OCI-LY3 (cell line): ENCODE measurements around the gene PARD6G.

Experiments used
- H2AFZ ChIP-seq: fragments of 200-600, 300-600 bp; shearing (Covaris generic); 2 replicates; pipeline ENCODE4 v1.6.0; 2014; ENCODE audit warnings: antibody characterized with exemption, low read depth, low read length
- H3K27ac ChIP-seq: fragments of 200-600, 300-600 bp; sonication (generic); 2 replicates; pipeline ENCODE4 v1.5.1; 2014; ENCODE audit warnings: mild to moderate bottlenecking, low read length, moderate library complexity, mixed read lengths
- H3K27me3 ChIP-seq: fragments of 200-600, 300-600 bp; sonication (generic); 2 replicates; pipeline ENCODE4 v1.6.1; 2014; ENCODE audit warnings: low read depth, low read length, mixed read lengths
- H3K36me3 ChIP-seq: fragments of 200-600, 300-600 bp; sonication (generic); replicated peaks from 2 replicates; pipeline ENCODE3; 2014; ENCODE audit warnings: low read depth, low read length, mixed read lengths
- H3K4me1 ChIP-seq: fragments of 300-600, 200-600 bp; sonication (generic); 2 replicates; pipeline ENCODE4 v1.6.1; 2014; ENCODE audit warnings: low read length, mixed read lengths
- H3K4me2 ChIP-seq: fragments of 200-600, 300-600 bp; sonication (generic); 2 replicates; pipeline ENCODE4 v1.6.1; 2014; ENCODE audit warnings: low read length, mixed read lengths
- H3K4me3 ChIP-seq: fragments of 300-600, 200-600 bp; sonication (generic); 2 replicates; pipeline ENCODE4 v1.5.1; 2014; ENCODE audit warnings: antibody characterized with exemption, mild to moderate bottlenecking, low read length, moderate library complexity
- H3K79me2 ChIP-seq: fragments of 300-600, 200-600 bp; shearing (Covaris generic); 2 replicates; pipeline ENCODE4 v1.6.1; 2014; ENCODE audit warnings: mild to moderate bottlenecking, low read length, mixed read lengths
- H3K9ac ChIP-seq: fragments of 300-600, 200-600 bp; shearing (Covaris generic); 2 replicates; pipeline ENCODE4 v1.6.0; 2014; ENCODE audit warnings: mild to moderate bottlenecking, low read length, moderate library complexity
- H3K9me3 ChIP-seq: fragments of 200-600, 300-600 bp; shearing (Covaris generic); 2 replicates; pipeline ENCODE4 v1.6.1; 2014; ENCODE audit warnings: low read length, mixed read lengths; ENCODE audit not compliant: insufficient read depth
- H4K20me1 ChIP-seq: fragments of 200-600, 300-600 bp; sonication (generic); 2 replicates; pipeline ENCODE4 v1.6.1; 2016; ENCODE audit warnings: low read length, mixed read lengths; ENCODE audit not compliant: insufficient read depth
- EZH2phosphoT487 ChIP-seq: fragments of 200-600 bp; shearing (Covaris generic); IDR thresholded peaks from 2 replicates; pipeline ENCODE4 v1.6.1; 2018; ENCODE audit warnings: antibody characterized with exemption, mixed run types, low read depth
- TF ChIP-seq, protein P1 (sequence below): fragments of 200-600, 300-600 bp; sonication (generic); IDR thresholded peaks from 2 replicates; pipeline ENCODE4 v1.5.1; 2014; ENCODE audit warnings: antibody characterized with exemption, low read length, low read depth

PARD6G gene

DNA sequence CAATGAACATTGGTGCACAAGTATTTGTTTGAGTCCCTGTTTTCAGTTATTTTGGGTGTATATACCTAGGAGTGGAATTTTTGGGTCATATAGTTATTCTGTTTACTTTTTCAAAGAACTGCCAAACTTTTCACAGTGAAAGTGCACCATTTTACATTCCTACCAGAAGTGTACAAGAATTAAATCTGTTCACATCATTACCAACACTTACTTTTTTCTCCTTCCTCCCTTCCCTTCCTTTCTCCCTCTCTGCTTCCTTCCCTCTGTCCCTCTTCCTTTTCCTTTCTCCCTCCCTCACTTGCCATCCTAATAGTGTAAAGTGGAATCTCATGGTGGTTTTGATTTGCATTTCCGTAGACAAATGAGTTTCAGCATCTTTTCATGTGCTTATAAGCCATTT is 126.4 kb downstream of the PARD6G start:
- Histone ChIP-seq H2AFZ (no peak overlapping the region), H4K20me1 (peaks cover 57% of the 10 kb centered on the region), H3K4me1 (no peaks in the 10 kb centered on the region), H3K9me3 (no peaks in the 10 kb centered on the region), H3K9ac (no peak overlapping the region), H3K27ac (no peak overlapping the region), H3K4me2 (no peak overlapping the region), H3K79me2 (peaks cover 65% of the 10 kb centered on the region), H3K27me3 (no peaks in the 10 kb centered on the region), H3K4me3 (no peak overlapping the region), H3K36me3 (peaks cover 52% of the 10 kb centered on the region)
- no peak for TF ChIP-seq EZH2phosphoT487
- TF ChIP-seq, protein P1, sequence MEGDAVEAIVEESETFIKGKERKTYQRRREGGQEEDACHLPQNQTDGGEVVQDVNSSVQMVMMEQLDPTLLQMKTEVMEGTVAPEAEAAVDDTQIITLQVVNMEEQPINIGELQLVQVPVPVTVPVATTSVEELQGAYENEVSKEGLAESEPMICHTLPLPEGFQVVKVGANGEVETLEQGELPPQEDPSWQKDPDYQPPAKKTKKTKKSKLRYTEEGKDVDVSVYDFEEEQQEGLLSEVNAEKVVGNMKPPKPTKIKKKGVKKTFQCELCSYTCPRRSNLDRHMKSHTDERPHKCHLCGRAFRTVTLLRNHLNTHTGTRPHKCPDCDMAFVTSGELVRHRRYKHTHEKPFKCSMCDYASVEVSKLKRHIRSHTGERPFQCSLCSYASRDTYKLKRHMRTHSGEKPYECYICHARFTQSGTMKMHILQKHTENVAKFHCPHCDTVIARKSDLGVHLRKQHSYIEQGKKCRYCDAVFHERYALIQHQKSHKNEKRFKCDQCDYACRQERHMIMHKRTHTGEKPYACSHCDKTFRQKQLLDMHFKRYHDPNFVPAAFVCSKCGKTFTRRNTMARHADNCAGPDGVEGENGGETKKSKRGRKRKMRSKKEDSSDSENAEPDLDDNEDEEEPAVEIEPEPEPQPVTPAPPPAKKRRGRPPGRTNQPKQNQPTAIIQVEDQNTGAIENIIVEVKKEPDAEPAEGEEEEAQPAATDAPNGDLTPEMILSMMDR = no peak

DNA sequence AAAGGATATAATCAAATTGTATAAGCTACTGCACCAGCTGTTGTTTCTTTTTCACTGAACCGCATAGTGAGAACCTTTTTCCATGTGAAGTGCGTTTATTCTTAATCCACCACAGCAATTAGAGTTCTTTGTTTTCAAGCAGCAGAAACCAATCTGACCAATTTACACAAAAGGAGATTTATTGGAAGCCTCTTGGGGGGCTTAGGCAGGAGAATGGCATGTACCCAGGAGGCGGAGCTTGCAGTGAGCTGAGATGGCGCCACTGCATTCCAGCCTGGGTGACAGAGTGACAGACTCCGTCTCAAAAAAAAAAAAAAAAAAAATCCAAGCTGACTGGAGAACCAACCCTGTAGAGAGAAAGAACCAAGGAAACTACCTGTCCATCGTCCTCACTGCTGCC is 128.2 kb downstream of the PARD6G start:
- Histone ChIP-seq H3K9me3 (no peaks in the 10 kb centered on the region), H2AFZ (no peak overlapping the region), H3K9ac (no peak overlapping the region), H3K27ac (no peak overlapping the region), H3K79me2 (peaks cover 69% of the 10 kb centered on the region), H3K27me3 (no peaks in the 10 kb centered on the region), H3K4me3 (no peak overlapping the region), H3K36me3 (peaks cover 47% of the 10 kb centered on the region), H3K4me2 (no peak overlapping the region), H3K4me1 (no peaks in the 10 kb centered on the region), H4K20me1 (peaks cover 65% of the 10 kb centered on the region)
- TF ChIP-seq, protein P1 = no peak
- no peak for TF ChIP-seq EZH2phosphoT487

DNA sequence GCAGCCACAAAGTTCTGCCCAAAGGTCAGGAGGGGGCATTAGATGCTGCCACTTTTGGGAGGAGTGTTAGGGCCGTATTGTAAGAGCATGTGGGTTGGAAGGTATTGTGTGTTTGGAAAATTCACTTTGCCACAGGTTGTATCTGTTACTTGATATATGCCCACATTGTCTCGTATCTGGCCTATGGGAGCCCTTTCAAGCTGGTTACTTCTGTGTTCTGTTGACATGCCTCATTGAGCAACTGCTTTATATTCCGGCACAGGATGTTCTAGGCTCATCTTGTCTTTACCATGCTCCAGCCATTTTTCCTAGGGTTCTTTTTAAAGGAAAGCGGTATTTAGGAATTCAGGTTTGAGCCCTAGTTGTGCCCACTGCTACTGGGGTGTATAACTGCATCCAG is 132.3 kb downstream of the PARD6G start:
- Histone ChIP-seq H3K27me3 (no peaks in the 10 kb centered on the region), H3K9me3 (no peaks in the 10 kb centered on the region), H3K79me2 (peaks cover 77% of the 10 kb centered on the region), H4K20me1 (peaks cover 75% of the 10 kb centered on the region), H3K9ac (no peak overlapping the region), H3K36me3 (peaks cover 44% of the 10 kb centered on the region), H3K27ac (no peak overlapping the region), H3K4me2 (no peak overlapping the region), H2AFZ (no peak overlapping the region), H3K4me3 (no peak overlapping the region), H3K4me1 (peaks cover 11% of the 10 kb centered on the region)
- no peak for TF ChIP-seq EZH2phosphoT487
- TF ChIP-seq, protein P1 = no peak

DNA sequence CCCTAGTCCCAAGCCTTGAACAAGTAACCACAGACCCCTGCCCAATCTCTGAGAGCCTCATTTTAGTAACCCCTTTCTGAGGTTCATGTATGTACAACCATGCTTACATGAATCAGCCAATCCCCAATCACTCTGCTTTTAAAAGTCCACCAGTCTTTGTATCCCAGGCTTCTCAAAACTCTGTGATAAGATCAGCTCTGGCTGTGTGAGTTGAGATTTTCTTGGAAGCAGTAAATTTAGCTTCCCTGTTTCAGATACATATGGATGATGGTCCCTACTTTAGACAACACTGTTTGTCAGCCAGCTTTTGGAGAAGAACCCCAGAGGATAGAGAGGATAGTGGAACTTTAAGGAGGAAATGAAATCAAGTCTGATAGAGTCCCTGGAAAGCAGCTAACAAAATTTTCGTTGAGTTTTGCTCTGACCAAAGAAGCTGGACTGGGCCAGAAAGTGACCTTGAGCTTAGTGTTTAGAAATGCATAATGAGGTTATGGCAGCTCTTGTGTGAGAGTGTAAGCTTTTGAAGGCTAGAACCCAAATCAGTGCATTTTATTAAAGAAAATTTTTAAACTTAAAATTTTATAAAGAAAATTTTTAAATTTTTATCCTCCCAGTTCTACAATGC is 134.6 kb downstream of the PARD6G start:
- H2AFZ ChIP-seq = no peak overlapping the region
- peaks cover 78% of the 10 kb centered on the region for H4K20me1 ChIP-seq
- peaks cover 16% of the 10 kb centered on the region for H3K4me1 ChIP-seq
- H3K27ac ChIP-seq = no peak overlapping the region
- H3K9me3 ChIP-seq = no peaks in the 10 kb centered on the region
- no peak overlapping the region for H3K4me3 ChIP-seq
- no peak overlapping the region for H3K4me2 ChIP-seq
- no peaks in the 10 kb centered on the region for H3K27me3 ChIP-seq
- peaks cover 82% of the 10 kb centered on the region for H3K79me2 ChIP-seq
- H3K9ac ChIP-seq = no peak overlapping the region
- peaks cover 26% of the 10 kb centered on the region for H3K36me3 ChIP-seq
- TF ChIP-seq, protein P1 = no peak
- TF ChIP-seq EZH2phosphoT487 = no peak
